Measurements from ENCODE around the gene THAP9.
"Not testable (repeated sequence)": the region's sequence is repeated elsewhere in the genome, so short reads cannot be mapped to it uniquely, and the experiment has no call there.

Gene THAP9

GRCh38 chr4:82909326-82909725 lies 8.8 kb downstream of the THAP9 start:
- CTCF ChIA-PET = no interaction called here
- TF ChIP-seq ARNT (IDR thresholded peaks at IDR 0.05) (no peak), FOXA1 (IDR thresholded peaks at IDR 0.05) (no peak)
- POLR2A ChIA-PET = interaction anchor here (1.6 kb wide), 1 partner anchor 9 kb away, joined by 6 read pairs; the partner anchor contains the start of gene THAP9
- DNase-seq (ENCODE audit: extremely low spot score) = no peak

- no peak for DNase-seq (ENCODE audit: extremely low spot score)
- POLR2A ChIA-PET = no interaction called here
- CTCF ChIA-PET = no interaction called here
Measured at GRCh38 chr4:82913305-82913704, 12.8 kb downstream of the THAP9 start.

GRCh38 chr4:82913968-82914367 lies 13.4 kb downstream of the THAP9 start:
- CTCF ChIA-PET; DNase-seq (ENCODE audit: extremely low spot score); POLR2A ChIA-PET: not testable (repeated sequence)

More at GRCh38 chr4:82913305-82913704, 12.8 kb downstream of the THAP9 start:
- TF ChIP-seq NFRKB (IDR thresholded peaks at IDR 0.05) (no peak), CTBP1 (IDR thresholded peaks at IDR 0.05; ENCODE audit: borderline replicate concordance) (no peak), L3MBTL2 (conservative IDR thresholded peaks at IDR 0.05) (no peak), ELF4 (IDR thresholded peaks at IDR 0.05) (no peak), LEF1 (IDR thresholded peaks at IDR 0.05; ENCODE audit: borderline replicate concordance) (no peak), PKNOX1 (IDR thresholded peaks at IDR 0.05) (no peak), FOXM1 (IDR thresholded peaks at IDR 0.05; ENCODE audit: borderline replicate concordance) (no peak), HDGF (IDR thresholded peaks at IDR 0.05; ENCODE audit: borderline replicate concordance) (no peak), ZNF384 (IDR thresholded peaks at IDR 0.05) (no peak)

- TF ChIP-seq TARDBP (IDR thresholded peaks at IDR 0.05) (no peak), CTBP1 (IDR thresholded peaks at IDR 0.05; ENCODE audit: borderline replicate concordance) (no peak)
- DNase-seq (ENCODE audit: extremely low spot score) = no peak
- CTCF ChIA-PET = no interaction called here
- POLR2A ChIA-PET = interaction anchor here (1.6 kb wide), 1 partner anchor 18 kb away, joined by 7 read pairs; the partner anchor contains the start of gene THAP9
Measured at GRCh38 chr4:82918091-82918490, 17.6 kb downstream of the THAP9 start.

- CTCF ChIA-PET = no interaction called here
- DNase-seq (ENCODE audit: extremely low spot score) = no peak
- no peak for TF ChIP-seq NFRKB (IDR thresholded peaks at IDR 0.05)
- no peak for TF ChIP-seq BHLHE40 (IDR thresholded peaks at IDR 0.05; ENCODE audit: borderline replicate concordance)
- no peak for TF ChIP-seq HDGF (IDR thresholded peaks at IDR 0.05; ENCODE audit: borderline replicate concordance)
- no peak for TF ChIP-seq FOXA1 (IDR thresholded peaks at IDR 0.05)
- no peak for TF ChIP-seq PKNOX1 (IDR thresholded peaks at IDR 0.05)
- TF ChIP-seq CTBP1 (IDR thresholded peaks at IDR 0.05; ENCODE audit: borderline replicate concordance) = no peak
- TF ChIP-seq SP1 (IDR thresholded peaks at IDR 0.05) = no peak
- no peak for TF ChIP-seq FOXK2 (IDR thresholded peaks at IDR 0.05)
- TF ChIP-seq SUZ12 (IDR thresholded peaks at IDR 0.05) = no peak
- no peak for TF ChIP-seq TARDBP (IDR thresholded peaks at IDR 0.05)
- no peak for TF ChIP-seq LEF1 (IDR thresholded peaks at IDR 0.05; ENCODE audit: borderline replicate concordance)
- TF ChIP-seq FOXM1 (IDR thresholded peaks at IDR 0.05; ENCODE audit: borderline replicate concordance) = no peak
- no peak for TF ChIP-seq ZNF384 (IDR thresholded peaks at IDR 0.05)
- TF ChIP-seq L3MBTL2 (conservative IDR thresholded peaks at IDR 0.05) = no peak
- TF ChIP-seq ARNT (IDR thresholded peaks at IDR 0.05) = no peak
- no peak for TF ChIP-seq ELF4 (IDR thresholded peaks at IDR 0.05)
- POLR2A ChIA-PET = interaction anchor here (1.1 kb wide), 1 partner anchor 18 kb away, joined by 3 read pairs; the partner anchor contains the start of gene THAP9
Measured at GRCh38 chr4:82919386-82919785, 18.9 kb downstream of the THAP9 start.

GRCh38 chr4:82921795-82922194 lies 21.3 kb downstream of the THAP9 start:
- no peak for TF ChIP-seq SUZ12 (IDR thresholded peaks at IDR 0.05)
- TF ChIP-seq CTBP1 (IDR thresholded peaks at IDR 0.05; ENCODE audit: borderline replicate concordance) = no peak
- no peak for TF ChIP-seq PKNOX1 (IDR thresholded peaks at IDR 0.05)
- TF ChIP-seq FOXA1 (IDR thresholded peaks at IDR 0.05) = no peak
- no peak for TF ChIP-seq BHLHE40 (IDR thresholded peaks at IDR 0.05; ENCODE audit: borderline replicate concordance)
- TF ChIP-seq FOXK2 (IDR thresholded peaks at IDR 0.05) = no peak
- TF ChIP-seq FOXM1 (IDR thresholded peaks at IDR 0.05; ENCODE audit: borderline replicate concordance) = no peak
- TF ChIP-seq TARDBP (IDR thresholded peaks at IDR 0.05) = no peak
- no peak for TF ChIP-seq SP1 (IDR thresholded peaks at IDR 0.05)
- TF ChIP-seq NFRKB (IDR thresholded peaks at IDR 0.05) = no peak
- no peak for TF ChIP-seq ELF4 (IDR thresholded peaks at IDR 0.05)
- TF ChIP-seq L3MBTL2 (conservative IDR thresholded peaks at IDR 0.05) = no peak
- ChIA-PET CTCF (no interaction called here), POLR2A (no interaction called here)
- DNase-seq (ENCODE audit: extremely low spot score) = no peak

GRCh38 chr4:82930848-82931755 lies 30.6 kb downstream of the THAP9 start:
- DNase-seq (ENCODE audit: extremely low spot score) = no peak
- TF ChIP-seq L3MBTL2 (conservative IDR thresholded peaks at IDR 0.05) (no peak), FOXK2 (IDR thresholded peaks at IDR 0.05) (no peak)
- ChIA-PET POLR2A (no interaction called here), CTCF (no interaction called here)
